Activated CD8-positive, alpha-beta memory T cell treated with anti-CD3 and anti-CD28 coated beads, Interleukin-2, amount 10 ng/mL, durations not matched to agents 7 days and 5 days (primary cell): ENCODE measurements around the gene PLBD1. TPM values are rescaled to one million over a fixed set of nuclear protein-coding genes. Genes with fewer than 3 reads are reported as not detected.

Experiments
- ATAC-seq: fragments of 150-1000 bp; cut with Tn5 transposase; one replicate; pipeline ENCODE4 v1.10.0; 2021; ENCODE audit warnings: moderate library complexity
- CTCF ChIA-PET: fragments of 350-600 bp; sonication (Branson Sonifier 250); formaldehyde crosslinking; loops from one replicate; lab custom pipeline; 2021; ENCODE audit warnings: antibody characterized with exemption; lab: Charles Lee
- DNase-seq: peaks from one replicate; pipeline ENCODE4 v3.0.0-alpha.2; 2020
- H3K27ac Mint-ChIP-seq: one replicate; pipeline ENCODE4 v1.8.0; 2021; ENCODE audit warnings: mild to moderate bottlenecking, mixed read lengths
- H3K27me3 Mint-ChIP-seq: one replicate; pipeline ENCODE4 v1.8.0; 2021; ENCODE audit warnings: mixed read lengths
- H3K36me3 Mint-ChIP-seq: one replicate; pipeline ENCODE4 v1.8.0; 2021; ENCODE audit warnings: mild to moderate bottlenecking, mixed read lengths
- H3K4me1 Mint-ChIP-seq: one replicate; pipeline ENCODE4 v1.8.0; 2021; ENCODE audit warnings: mixed read lengths
- H3K4me3 Mint-ChIP-seq: one replicate; pipeline ENCODE4 v1.8.0; 2021; ENCODE audit warnings: mild to moderate bottlenecking, moderate library complexity, mixed read lengths
- H3K9me3 Mint-ChIP-seq: one replicate; pipeline ENCODE4 v1.8.0; 2022; ENCODE audit warnings: low read depth, mixed read lengths
- total RNA-seq, 2 experiments: library from RNA; stranded (reverse); gene quantifications; one replicate each; pipeline ENCODE4 v1.2.3, GENCODE V29; 2021

The PLBD1 gene
- total RNA-seq = not detected

- Mint-ChIP-seq H3K4me3 (no peak within 1 kb of the TSS), H3K4me1 (peaks cover 6% of the 10 kb centered on the region), H3K27me3 (peaks cover 47% of the 10 kb centered on the region), H3K9me3 (no peaks in the 10 kb centered on the region), H3K36me3 (no peaks in the 10 kb centered on the region), H3K27ac (no peak within 1 kb of the TSS)
- ATAC-seq (peak; percentile 57), DNase-seq (no peak)
- CTCF ChIA-PET = no interaction called here
Measured at GRCh38 chr12:14567351-14568162, at the start of gene PLBD1. Gene PLBD1, minus strand, starts transcription at chr12:14567883. Its CDS starts 187 bp downstream, at chr12:14567696.

- Mint-ChIP-seq H3K9me3 (peaks cover 4% of the 10 kb centered on the region), H3K4me3 (no peak overlapping the region), H3K4me1 (peaks cover 1% of the 10 kb centered on the region), H3K27ac (no peak overlapping the region), H3K36me3 (peaks cover 1% of the 10 kb centered on the region), H3K27me3 (peaks cover 9% of the 10 kb centered on the region)
- ATAC-seq (no peak), DNase-seq (no peak)
- CTCF ChIA-PET = no interaction called here
Measured at GRCh38 chr12:14614704-14615121, 47.0 kb upstream of the PLBD1 start.

- Mint-ChIP-seq H3K27me3 (peaks cover 9% of the 10 kb centered on the region), H3K9me3 (peaks cover 8% of the 10 kb centered on the region), H3K36me3 (peaks cover 1% of the 10 kb centered on the region), H3K4me3 (no peak overlapping the region), H3K27ac (no peak overlapping the region), H3K4me1 (peaks cover 1% of the 10 kb centered on the region)
- DNase-seq (no peak), ATAC-seq (no peak)
- CTCF ChIA-PET = interaction anchor here (2.0 kb wide), 1 partner anchor 16 kb away, joined by 8 read pairs; no protein-coding TSS in a partner anchor
Measured at GRCh38 chr12:14613718-14614117, 46.0 kb upstream of the PLBD1 start.

- Mint-ChIP-seq H3K27ac (no peak overlapping the region), H3K4me3 (no peak overlapping the region), H3K36me3 (peaks cover 1% of the 10 kb centered on the region), H3K4me1 (peaks cover 1% of the 10 kb centered on the region), H3K27me3 (peaks cover 9% of the 10 kb centered on the region), H3K9me3 (peaks cover 9% of the 10 kb centered on the region)
- DNase-seq (no peak), ATAC-seq (no peak)
- CTCF ChIA-PET = interaction anchor here (2.0 kb wide), 1 partner anchor 17 kb away, joined by 8 read pairs; no protein-coding TSS in a partner anchor
Measured at GRCh38 chr12:14612898-14613445, 45.3 kb upstream of the PLBD1 start.

- DNase-seq (no peak), ATAC-seq (no peak)
- no peak overlapping the region for H3K4me3 Mint-ChIP-seq
- peaks cover 1% of the 10 kb centered on the region for H3K36me3 Mint-ChIP-seq
- H3K4me1 Mint-ChIP-seq = peaks cover 1% of the 10 kb centered on the region
- CTCF ChIA-PET = interaction anchor here (2.0 kb wide), 1 partner anchor 17 kb away, joined by 8 read pairs; no protein-coding TSS in a partner anchor
- peaks cover 9% of the 10 kb centered on the region for H3K9me3 Mint-ChIP-seq
- no peak overlapping the region for H3K27ac Mint-ChIP-seq
- peaks cover 12% of the 10 kb centered on the region for H3K27me3 Mint-ChIP-seq
Measured at GRCh38 chr12:14612250-14612649, 44.6 kb upstream of the PLBD1 start.

GRCh38 chr12:14611640-14612203, 44.0 kb upstream of the PLBD1 start:
- Mint-ChIP-seq H3K4me1 (peaks cover 1% of the 10 kb centered on the region), H3K4me3 (no peak overlapping the region), H3K27me3 (peaks cover 12% of the 10 kb centered on the region), H3K9me3 (peaks cover 9% of the 10 kb centered on the region), H3K36me3 (peaks cover 1% of the 10 kb centered on the region), H3K27ac (no peak overlapping the region)
- ATAC-seq (no peak), DNase-seq (no peak)
- CTCF ChIA-PET = interaction anchor here (1.4 kb wide), 1 partner anchor 8 kb away, joined by 4 read pairs; no protein-coding TSS in a partner anchor

- peaks cover 3% of the 10 kb centered on the region for H3K36me3 Mint-ChIP-seq
- H3K9me3 Mint-ChIP-seq = peaks cover 25% of the 10 kb centered on the region
- DNase-seq = no peak
- no peak overlapping the region for H3K27ac Mint-ChIP-seq
- CTCF ChIA-PET = no interaction called here
- no peaks in the 10 kb centered on the region for H3K4me1 Mint-ChIP-seq
- peaks cover 14% of the 10 kb centered on the region for H3K27me3 Mint-ChIP-seq
- no peak for ATAC-seq
- H3K4me3 Mint-ChIP-seq = no peak overlapping the region
Measured at GRCh38 chr12:14607568-14607967, 39.9 kb upstream of the PLBD1 start.

- Mint-ChIP-seq H3K4me3 (no peak overlapping the region), H3K9me3 (peaks cover 25% of the 10 kb centered on the region), H3K27ac (no peak overlapping the region), H3K27me3 (peaks cover 11% of the 10 kb centered on the region), H3K36me3 (peaks cover 1% of the 10 kb centered on the region), H3K4me1 (no peaks in the 10 kb centered on the region)
- ATAC-seq (no peak), DNase-seq (no peak)
- CTCF ChIA-PET = no interaction called here
Measured at GRCh38 chr12:14605401-14605989, 37.8 kb upstream of the PLBD1 start.

GRCh38 chr12:14601692-14602478, 34.2 kb upstream of the PLBD1 start:
- CTCF ChIA-PET = no interaction called here
- no peak for ATAC-seq
- no peak for DNase-seq
- H3K36me3 Mint-ChIP-seq = peaks cover 1% of the 10 kb centered on the region
- no peak overlapping the region for H3K4me3 Mint-ChIP-seq
- peaks cover 16% of the 10 kb centered on the region for H3K9me3 Mint-ChIP-seq
- no peak overlapping the region for H3K27ac Mint-ChIP-seq
- no peaks in the 10 kb centered on the region for H3K4me1 Mint-ChIP-seq
- H3K27me3 Mint-ChIP-seq = peaks cover 10% of the 10 kb centered on the region

- no peak overlapping the region for H3K27ac Mint-ChIP-seq
- CTCF ChIA-PET = no interaction called here
- H3K4me3 Mint-ChIP-seq = no peak overlapping the region
- H3K36me3 Mint-ChIP-seq = no peaks in the 10 kb centered on the region
- H3K9me3 Mint-ChIP-seq = no peaks in the 10 kb centered on the region
- H3K27me3 Mint-ChIP-seq = peaks cover 6% of the 10 kb centered on the region
- ATAC-seq (no peak), DNase-seq (no peak)
- H3K4me1 Mint-ChIP-seq = no peaks in the 10 kb centered on the region
Measured at GRCh38 chr12:14597480-14597879, 29.8 kb upstream of the PLBD1 start.

- no peaks in the 10 kb centered on the region for H3K9me3 Mint-ChIP-seq
- CTCF ChIA-PET = no interaction called here
- no peak overlapping the region for H3K27ac Mint-ChIP-seq
- H3K36me3 Mint-ChIP-seq = no peaks in the 10 kb centered on the region
- ATAC-seq = no peak
- H3K4me3 Mint-ChIP-seq = no peak overlapping the region
- H3K4me1 Mint-ChIP-seq = no peaks in the 10 kb centered on the region
- DNase-seq = no peak
- H3K27me3 Mint-ChIP-seq = peaks cover 2% of the 10 kb centered on the region
Measured at GRCh38 chr12:14591719-14592118, 24.0 kb upstream of the PLBD1 start.

GRCh38 chr12:14589169-14590004, 21.7 kb upstream of the PLBD1 start:
- no peak overlapping the region for H3K4me3 Mint-ChIP-seq
- ATAC-seq (no peak), DNase-seq (no peak)
- no peaks in the 10 kb centered on the region for H3K4me1 Mint-ChIP-seq
- H3K36me3 Mint-ChIP-seq = no peaks in the 10 kb centered on the region
- no peaks in the 10 kb centered on the region for H3K27me3 Mint-ChIP-seq
- H3K27ac Mint-ChIP-seq = no peak overlapping the region
- CTCF ChIA-PET = no interaction called here
- H3K9me3 Mint-ChIP-seq = no peaks in the 10 kb centered on the region
